Left colon (tissue), 2 donors: ENCODE results near the gene BBLN. TPM values are rescaled to one million over a fixed set of nuclear protein-coding genes. Genes with fewer than 3 reads are reported as not detected.

Experiments
- ATAC-seq: fragments of 200-7000 bp; cut with Tn5 transposase; one replicate; pipeline ENCODE4 v1.9.1; 2020; ENCODE audit warnings: mild to moderate bottlenecking, moderate library complexity
- DNase-seq, 2 donors: peaks; one replicate each; pipeline ENCODE4 v3.0.0-alpha.2; 2020
- intact Hi-C, 2 donors: fragments of 100-400 bp; cut with DNase I in 1 of 2; cut with micrococcal nuclease in 1 of 2; formaldehyde crosslinking; loops; one replicate each; pipeline versions ENCODE4 v1.11.2 to v1.14.0; 2022; cut with DNase I, micrococcal nuclease
- total RNA-seq, 2 donors: library from RNA; stranded (reverse); fragmentation: NEBNext Ultra II Directional; extraction: Animal tissue kit (Norgen Biotek cat#: 25700); gene quantifications; one replicate each; pipeline ENCODE4 v1.2.1, GENCODE V29; 2021
- donor health status: DM: no; HTN: no; CAD: no.
- donor health status: DM: yes; HTN: yes; CAD: no.

BBLN gene
- total RNA-seq, 2 donors from 2014 or later = 35.6 to 50.5 TPM

GRCh38 chr9:128202648-128203023 is 42.6 kb downstream of the BBLN start:
- DNase-seq (no peak), ATAC-seq (no peak)
- intact Hi-C loops = no loop called here

DNA sequence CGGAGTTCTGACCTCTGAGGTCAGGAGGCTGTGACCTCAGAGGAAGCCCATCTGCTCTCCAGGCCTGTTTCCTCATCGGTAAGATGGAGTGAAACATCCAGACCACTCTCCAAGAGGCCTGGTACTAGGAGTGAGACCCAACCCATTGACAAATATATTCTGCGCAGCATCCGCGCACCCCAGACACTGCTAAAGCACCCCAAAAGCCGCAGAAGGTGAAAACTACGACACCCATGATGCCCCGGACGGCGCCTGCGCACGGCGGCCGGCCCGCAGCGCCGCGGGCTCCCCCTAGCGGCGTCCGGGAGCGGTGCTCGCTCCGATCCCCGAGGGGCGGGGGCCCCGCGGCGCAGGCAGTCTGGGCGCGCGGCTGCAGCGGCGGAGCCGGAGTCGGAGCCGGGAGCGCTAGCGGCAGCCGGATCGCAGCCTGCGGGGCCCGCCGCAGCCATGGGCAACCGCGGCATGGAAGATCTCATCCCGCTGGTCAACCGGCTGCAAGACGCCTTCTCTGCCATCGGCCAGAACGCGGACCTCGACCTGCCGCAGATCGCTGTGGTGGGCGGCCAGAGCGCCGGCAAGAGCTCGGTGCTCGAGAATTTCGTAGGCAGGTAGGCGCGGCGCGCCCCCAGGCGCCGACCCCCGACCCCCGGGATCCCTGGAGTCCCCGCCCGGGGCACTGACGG is 43.1 kb downstream of the BBLN start, which contains the start of gene DNM1:
TSS of gene DNM1 (plus strand) at position 356 of the 683 bp plus-strand sequence. CDS start at position 448, 92 bp downstream.
- peak; percentile 85 for ATAC-seq
- DNase-seq = peak in 1 of 2 donors; percentile 63

GRCh38 chr9:128203707-128204551 is 43.9 kb downstream of the BBLN start:
- peak; percentile 41 for ATAC-seq
- intact Hi-C loops = no loop called here
- no peak for DNase-seq

More for the DNA sequence above, 43.1 kb downstream of the BBLN start, which contains the start of gene DNM1:
- intact Hi-C loops = no loop called here

DNA sequence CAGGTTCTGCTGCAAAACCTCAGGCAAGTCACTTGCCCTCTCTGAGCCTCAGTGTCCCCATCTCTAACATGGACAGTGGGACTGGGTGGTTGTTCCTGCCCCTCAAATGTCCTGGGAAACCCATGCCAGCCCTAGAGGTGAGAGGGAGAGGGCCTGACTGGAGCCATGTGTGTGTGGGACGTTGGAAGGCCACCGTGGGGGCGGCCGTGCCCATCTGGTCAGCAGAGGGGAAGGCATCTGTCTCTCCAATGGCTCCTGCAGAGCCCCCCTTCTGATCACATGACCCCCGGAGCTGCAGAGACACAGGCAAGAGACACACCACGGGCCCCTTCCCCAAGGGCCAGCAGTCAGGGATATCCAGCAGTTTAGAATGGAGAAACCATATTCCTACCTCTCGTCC is 44.8 kb downstream of the BBLN start:
- ATAC-seq = no peak
- no peak for DNase-seq
- intact Hi-C loops = no loop called here

DNA sequence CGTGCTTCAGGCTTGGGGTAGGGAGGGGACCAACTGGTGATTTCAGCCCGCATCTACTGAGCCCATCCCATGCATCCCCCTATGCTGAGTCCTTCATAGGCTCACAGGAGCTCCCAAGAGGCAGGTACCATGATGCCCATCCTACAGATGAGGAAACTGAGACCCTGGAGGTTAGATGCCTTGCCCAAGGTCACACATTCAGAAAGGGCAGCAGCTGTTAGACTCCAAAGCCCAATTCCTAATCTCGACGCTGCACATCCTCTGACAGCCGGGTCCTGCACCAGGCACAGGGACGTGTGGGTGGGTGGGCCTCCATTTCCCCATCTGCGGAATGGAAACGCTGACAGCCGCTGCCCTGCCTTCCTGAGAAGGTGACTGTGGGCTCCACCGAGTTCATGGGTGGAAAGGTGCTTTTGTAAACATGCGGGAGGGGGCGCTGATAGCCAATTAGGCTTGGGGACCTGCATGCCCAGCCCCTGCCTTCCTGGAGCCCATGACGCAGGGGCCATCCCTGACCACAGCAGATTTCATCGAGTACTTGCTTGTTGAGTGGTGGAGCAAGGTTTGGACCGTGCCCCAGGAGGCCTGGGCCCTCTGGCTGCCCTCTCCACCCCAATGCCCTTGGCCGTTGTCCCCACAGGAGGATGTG is 45.4 kb downstream of the BBLN start:
- ATAC-seq = no peak
- no peak for DNase-seq
- intact Hi-C loops = no loop called here

- intact Hi-C loops = no loop called here
- DNase-seq (no peak), ATAC-seq (no peak)
Measured at GRCh38 chr9:128206484-128206883, 46.4 kb downstream of the BBLN start.

DNA sequence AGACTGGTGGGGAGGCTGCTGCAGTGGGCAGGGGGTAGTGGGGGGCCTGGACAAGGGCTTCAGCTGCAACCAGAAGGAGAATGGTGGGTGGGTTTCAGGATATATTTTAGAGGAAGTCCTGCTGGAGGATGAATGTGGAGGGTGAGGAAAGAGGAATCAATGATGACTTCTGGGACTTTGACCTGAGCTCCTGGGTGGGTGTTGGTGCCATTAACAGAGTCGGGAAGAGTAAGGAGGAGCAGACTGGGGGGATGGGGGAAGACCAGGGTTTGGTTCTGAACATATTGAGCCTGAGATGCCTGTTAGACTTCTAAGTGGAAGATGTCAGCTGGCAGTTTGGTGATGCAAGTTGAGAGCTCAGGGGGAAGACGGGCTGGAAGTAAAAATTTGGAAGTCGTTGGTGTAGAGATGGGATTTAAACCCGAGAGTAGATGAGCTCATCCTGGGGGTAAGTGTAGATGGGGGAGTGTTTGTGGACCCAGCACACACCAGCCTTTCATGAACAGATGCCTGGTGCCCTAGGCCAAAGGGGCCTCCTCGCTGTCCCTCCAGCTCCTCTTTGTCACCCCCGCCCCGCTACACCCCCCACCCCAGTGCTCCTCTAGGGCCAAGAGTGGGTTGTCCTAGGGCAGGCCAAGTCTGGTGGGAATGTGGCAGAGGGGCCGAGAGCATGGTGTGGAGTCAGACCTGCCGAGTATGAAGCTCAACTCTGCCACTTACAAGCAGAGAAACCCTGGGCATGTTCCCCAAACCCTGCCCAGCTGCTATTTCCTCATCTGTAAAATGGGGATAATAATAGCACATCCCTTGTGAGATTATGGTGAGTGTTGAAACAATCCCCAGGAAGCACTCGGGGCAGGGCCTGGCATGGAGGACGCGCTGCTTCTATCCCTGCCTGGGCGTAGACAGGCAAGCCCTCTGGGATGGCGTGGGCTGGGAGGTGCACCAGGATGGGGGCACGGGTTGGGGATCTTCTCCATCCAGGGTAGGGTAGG is 47.1 kb downstream of the BBLN start:
- intact Hi-C loops = no loop called here
- no peak for DNase-seq
- ATAC-seq = peak; percentile 35

GRCh38 chr9:128208386-128208785 is 48.3 kb downstream of the BBLN start:
- ATAC-seq = no peak

GRCh38 chr9:128208946-128209669 is 49.0 kb downstream of the BBLN start:
- DNase-seq = no peak

More at GRCh38 chr9:128208386-128208785, 48.3 kb downstream of the BBLN start:
- intact Hi-C loops = no loop called here
- DNase-seq = no peak

DNA sequence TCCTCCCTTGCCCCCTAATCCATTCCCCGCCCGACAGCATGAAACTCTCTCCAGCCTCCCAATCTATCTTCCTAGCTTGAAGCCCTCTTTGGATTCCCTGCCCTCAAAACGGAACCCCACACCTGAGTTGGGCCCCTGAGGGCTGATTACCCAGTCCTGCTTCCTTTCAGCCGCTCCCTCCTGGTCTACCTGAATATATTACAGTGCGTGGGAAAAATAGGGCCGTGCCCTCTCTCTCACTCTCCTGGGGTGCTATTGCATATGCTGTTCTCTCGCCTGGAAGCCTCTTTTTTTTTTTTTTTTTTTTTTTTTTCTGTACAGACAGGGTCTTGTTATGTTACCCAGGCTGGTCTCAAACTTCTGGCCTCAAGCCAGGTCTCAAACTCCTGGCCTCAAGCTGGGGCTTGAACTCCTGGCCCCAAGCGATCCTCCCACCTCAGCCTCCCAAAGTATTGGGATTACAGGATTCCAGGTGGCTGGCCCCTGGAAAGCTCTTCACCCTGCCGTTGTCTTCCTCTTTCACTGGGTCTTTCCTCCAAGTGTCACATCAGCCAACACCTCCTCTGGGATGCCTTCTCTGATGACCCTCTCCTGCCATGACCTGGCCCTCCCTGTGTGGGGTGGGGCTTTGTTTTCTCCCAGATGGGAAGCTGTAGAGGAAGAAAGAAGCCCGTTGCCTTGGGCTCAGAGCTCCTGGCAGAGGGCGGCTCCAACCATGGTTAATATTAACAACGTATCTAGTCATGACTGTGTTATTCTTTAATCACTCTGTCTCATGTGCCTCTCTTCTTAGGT is 51.3 kb downstream of the BBLN start:
- intact Hi-C loops = no loop called here
- ATAC-seq = peak; percentile 71
- DNase-seq = no peak

More at GRCh38 chr9:128208946-128209669, 49.0 kb downstream of the BBLN start:
- intact Hi-C loops = no loop called here
- no peak for ATAC-seq

DNA sequence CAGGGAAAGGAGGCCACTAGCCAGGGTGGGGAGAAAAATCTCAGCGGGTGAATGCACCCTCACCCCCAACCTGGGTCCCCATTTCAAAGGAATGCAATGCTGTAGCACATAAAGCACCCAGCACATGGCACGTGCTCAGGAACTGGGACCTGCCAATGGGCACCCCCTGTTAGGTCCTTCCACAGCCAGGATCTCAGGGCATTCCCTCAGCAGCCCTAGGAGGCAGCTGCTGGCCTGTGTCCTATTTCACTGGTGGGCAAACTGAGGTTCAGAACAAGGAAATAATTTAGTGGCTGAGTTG is 51.9 kb downstream of the BBLN start:
- ATAC-seq = no peak
- DNase-seq = no peak
- intact Hi-C loops = no loop called here

Other genes with a start within 250 kb of the BBLN start
- gene ST6GALNAC4, start 243.2 kb upstream of the BBLN start, total RNA-seq = 10 to 100 TPM; 37.5 to 46.9 TPM
- 1 to 10 TPM; 1.3 to 1.9 TPM for gene PIP5KL1, start 229.5 kb upstream of the BBLN start, total RNA-seq
- 10 to 100 TPM; 25.1 to 28.6 TPM for gene DPM2, start 222.4 kb upstream of the BBLN start, total RNA-seq
- 100 to 1,000 TPM; 157 to 175 TPM for gene EEIG1, start 179.3 kb upstream of the BBLN start, total RNA-seq
- gene NAIF1, start 92.9 kb upstream of the BBLN start, total RNA-seq = 10 to 100 TPM in 1 of 2 donors, 1 to 10 TPM in 1; 10.0 to 10.5 TPM
- 10 to 100 TPM; 20.5 to 26.2 TPM for gene SLC25A25, start 92.0 kb upstream of the BBLN start, total RNA-seq
- 100 to 1,000 TPM in 1 of 2 donors, 10 to 100 TPM in 1; 84.2 to 113 TPM for gene PTGES2, start 32.5 kb upstream of the BBLN start, total RNA-seq
- gene LCN2, start 10.8 kb upstream of the BBLN start, total RNA-seq = 100 to 1,000 TPM in 1 of 2 donors, 10 to 100 TPM in 1; 12.3 to 358 TPM
- 100 to 1,000 TPM in 1 of 2 donors, 10 to 100 TPM in 1; 88.9 to 103 TPM for gene CIZ1, start 31.3 kb downstream of the BBLN start, total RNA-seq
- gene DNM1, start 43.1 kb downstream of the BBLN start, total RNA-seq = 1 to 10 TPM; 3.8 to 7.8 TPM
- gene GOLGA2, start 115.7 kb downstream of the BBLN start, total RNA-seq = 100 to 1,000 TPM in 1 of 2 donors, 10 to 100 TPM in 1; 83.6 to 104 TPM
- 10 to 100 TPM; 11.0 to 13.2 TPM for gene SWI5, start 116.0 kb downstream of the BBLN start, total RNA-seq
- 10 to 100 TPM; 22.5 to 28.7 TPM for gene TRUB2, start 162.2 kb downstream of the BBLN start, total RNA-seq
- gene COQ4, start 162.6 kb downstream of the BBLN start, total RNA-seq = 10 to 100 TPM; 51.1 to 64.4 TPM
- 10 to 100 TPM; 46.0 to 58.2 TPM for gene SLC27A4, start 180.3 kb downstream of the BBLN start, total RNA-seq
- gene URM1, start 211.1 kb downstream of the BBLN start, total RNA-seq = 10 to 100 TPM; 50.9 to 69.3 TPM